ENCODE results near the gene OCA2.

DNA sequence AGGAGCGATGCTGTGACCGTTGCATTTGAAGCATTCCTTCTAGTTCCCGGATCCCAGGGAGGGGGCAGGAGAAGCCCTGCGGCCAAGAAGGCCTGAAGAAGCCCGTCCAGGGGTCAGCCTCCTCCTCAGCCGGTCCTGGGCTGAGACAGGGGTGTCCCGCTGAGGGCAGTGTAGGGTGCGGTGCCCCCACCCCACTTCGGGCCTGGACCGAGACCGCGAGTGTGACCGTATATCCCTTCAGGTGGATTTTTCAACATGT lies 2.8 kb downstream of the OCA2 start:
- TF ChIP-seq, protein P1, sequence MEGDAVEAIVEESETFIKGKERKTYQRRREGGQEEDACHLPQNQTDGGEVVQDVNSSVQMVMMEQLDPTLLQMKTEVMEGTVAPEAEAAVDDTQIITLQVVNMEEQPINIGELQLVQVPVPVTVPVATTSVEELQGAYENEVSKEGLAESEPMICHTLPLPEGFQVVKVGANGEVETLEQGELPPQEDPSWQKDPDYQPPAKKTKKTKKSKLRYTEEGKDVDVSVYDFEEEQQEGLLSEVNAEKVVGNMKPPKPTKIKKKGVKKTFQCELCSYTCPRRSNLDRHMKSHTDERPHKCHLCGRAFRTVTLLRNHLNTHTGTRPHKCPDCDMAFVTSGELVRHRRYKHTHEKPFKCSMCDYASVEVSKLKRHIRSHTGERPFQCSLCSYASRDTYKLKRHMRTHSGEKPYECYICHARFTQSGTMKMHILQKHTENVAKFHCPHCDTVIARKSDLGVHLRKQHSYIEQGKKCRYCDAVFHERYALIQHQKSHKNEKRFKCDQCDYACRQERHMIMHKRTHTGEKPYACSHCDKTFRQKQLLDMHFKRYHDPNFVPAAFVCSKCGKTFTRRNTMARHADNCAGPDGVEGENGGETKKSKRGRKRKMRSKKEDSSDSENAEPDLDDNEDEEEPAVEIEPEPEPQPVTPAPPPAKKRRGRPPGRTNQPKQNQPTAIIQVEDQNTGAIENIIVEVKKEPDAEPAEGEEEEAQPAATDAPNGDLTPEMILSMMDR (IDR thresholded peaks at IDR 0.05), result no peak
- TF ChIP-seq POLR2A (IDR thresholded peaks at IDR 0.05), result no peak
